Hepatocyte (in vitro differentiated cells): Measurements from ENCODE around the gene MCCD1.

Experiments
- CTCF ChIP-seq: fragments of 200-600 bp; sonication (generic); IDR thresholded peaks from 2 replicates; pipeline ENCODE4 v1.5.1; 2016; ENCODE audit warnings: antibody characterized with exemption, mild to moderate bottlenecking; ENCODE audit not compliant: poor library complexity
- EZH2 ChIP-seq: fragments of 200-600 bp; sonication (generic); IDR thresholded peaks from 2 replicates; pipeline ENCODE4 v1.6.1; 2016; ENCODE audit warnings: antibody characterized with exemption, mild to moderate bottlenecking, borderline replicate concordance
- EZH2phosphoT487 ChIP-seq: fragments of 200-600 bp; sonication (generic); IDR thresholded peaks from one replicate; pipeline ENCODE4 v1.6.1; 2018; ENCODE audit warnings: antibody characterized with exemption, mild to moderate bottlenecking, low read depth, moderate library complexity; ENCODE audit not compliant: unreplicated experiment, severe bottlenecking

GRCh38 chr6:31479151-31479932, 49.4 kb upstream of the MCCD1 start:
- TF ChIP-seq CTCF (no peak), EZH2 (no peak), EZH2phosphoT487 (no peak)
